HEK293 (cell line): ENCODE results near the gene PKHD1.

ENCODE experiments used
- CTCF ChIP-seq: fragments of 450-650 bp; formaldehyde crosslinking; IDR thresholded peaks from 2 replicates; pipeline ENCODE4 v1.5.1; 2016; ENCODE audit warnings: missing biosample characterization, missing genetic modification characterization
- TCF7L2 ChIP-seq: IDR thresholded peaks from 2 replicates; pipeline ENCODE4 v1.6.1; 2011; ENCODE audit warnings: low read depth, mild to moderate bottlenecking, inconsistent platforms, low read length, moderate library complexity, borderline replicate concordance
- ZBTB21 ChIP-seq: fragments of 450-650 bp; formaldehyde crosslinking; IDR thresholded peaks from 2 replicates; pipeline ENCODE4 v1.5.1; 2017; ENCODE audit warnings: missing biosample characterization, missing genetic modification characterization
- ZNF121 ChIP-seq: fragments of 450-650 bp; formaldehyde crosslinking; IDR thresholded peaks from 2 replicates; pipeline ENCODE4 v1.5.1; 2016; ENCODE audit warnings: missing biosample characterization, missing genetic modification characterization
- ZNF341 ChIP-seq: fragments of 450-650 bp; formaldehyde crosslinking; IDR thresholded peaks from 2 replicates; pipeline ENCODE4; 2016; ENCODE audit warnings: low read depth, missing biosample characterization, missing genetic modification characterization
- ZNF626 ChIP-seq: fragments of 450-650 bp; sonication (Bioruptor Pico); formaldehyde crosslinking; IDR thresholded peaks from 2 replicates; pipeline ENCODE4 v1.5.1; 2018; ENCODE audit warnings: missing biosample characterization, missing genetic modification characterization, inconsistent platforms
- ZNF670 ChIP-seq: fragments of 450-650 bp; formaldehyde crosslinking; IDR thresholded peaks from 2 replicates; pipeline ENCODE4 v1.5.1; 2016; ENCODE audit warnings: missing biosample characterization, missing genetic modification characterization, low read depth
- TF ChIP-seq, protein P1 (sequence below): fragments of 450-650 bp; formaldehyde crosslinking; IDR thresholded peaks from 2 replicates; pipeline ENCODE4 v1.5.1; 2016; ENCODE audit warnings: missing biosample characterization, missing genetic modification characterization, borderline replicate concordance

GRCh38 chr6:52134011-52134410, 46.6 kb upstream of the PKHD1 start:
- TF ChIP-seq TCF7L2: no peak
- TF ChIP-seq ZNF341 (tag by site-specific recombination): no peak
- TF ChIP-seq ZNF121 (tag by site-specific recombination): no peak
- TF ChIP-seq ZNF670 (tag by site-specific recombination): no peak
- TF ChIP-seq, protein P1, sequence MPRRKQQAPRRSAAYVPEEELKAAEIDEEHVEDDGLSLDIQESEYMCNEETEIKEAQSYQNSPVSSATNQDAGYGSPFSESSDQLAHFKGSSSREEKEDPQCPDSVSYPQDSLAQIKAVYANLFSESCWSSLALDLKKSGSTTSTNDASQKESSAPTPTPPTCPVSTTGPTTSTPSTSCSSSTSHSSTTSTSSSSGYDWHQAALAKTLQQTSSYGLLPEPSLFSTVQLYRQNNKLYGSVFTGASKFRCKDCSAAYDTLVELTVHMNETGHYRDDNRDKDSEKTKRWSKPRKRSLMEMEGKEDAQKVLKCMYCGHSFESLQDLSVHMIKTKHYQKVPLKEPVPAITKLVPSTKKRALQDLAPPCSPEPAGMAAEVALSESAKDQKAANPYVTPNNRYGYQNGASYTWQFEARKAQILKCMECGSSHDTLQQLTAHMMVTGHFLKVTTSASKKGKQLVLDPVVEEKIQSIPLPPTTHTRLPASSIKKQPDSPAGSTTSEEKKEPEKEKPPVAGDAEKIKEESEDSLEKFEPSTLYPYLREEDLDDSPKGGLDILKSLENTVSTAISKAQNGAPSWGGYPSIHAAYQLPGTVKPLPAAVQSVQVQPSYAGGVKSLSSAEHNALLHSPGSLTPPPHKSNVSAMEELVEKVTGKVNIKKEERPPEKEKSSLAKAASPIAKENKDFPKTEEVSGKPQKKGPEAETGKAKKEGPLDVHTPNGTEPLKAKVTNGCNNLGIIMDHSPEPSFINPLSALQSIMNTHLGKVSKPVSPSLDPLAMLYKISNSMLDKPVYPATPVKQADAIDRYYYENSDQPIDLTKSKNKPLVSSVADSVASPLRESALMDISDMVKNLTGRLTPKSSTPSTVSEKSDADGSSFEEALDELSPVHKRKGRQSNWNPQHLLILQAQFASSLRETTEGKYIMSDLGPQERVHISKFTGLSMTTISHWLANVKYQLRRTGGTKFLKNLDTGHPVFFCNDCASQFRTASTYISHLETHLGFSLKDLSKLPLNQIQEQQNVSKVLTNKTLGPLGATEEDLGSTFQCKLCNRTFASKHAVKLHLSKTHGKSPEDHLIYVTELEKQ (tag by site-specific recombination): no peak
- TF ChIP-seq ZBTB21: no peak
- TF ChIP-seq ZNF626 (tag by site-specific recombination): no peak
- no peak for TF ChIP-seq CTCF (tag by site-specific recombination)
